HG02870 (cell line): ENCODE measurements around the gene CELF4.

ENCODE experiments used
- ATAC-seq: cut with Tn5 transposase; IDR thresholded peaks from one replicate; pipeline ENCODE4 v1.9.1; 2021; ENCODE audit warnings: mild to moderate bottlenecking, moderate library complexity; ENCODE audit not compliant: unreplicated experiment

Gene CELF4

DNA sequence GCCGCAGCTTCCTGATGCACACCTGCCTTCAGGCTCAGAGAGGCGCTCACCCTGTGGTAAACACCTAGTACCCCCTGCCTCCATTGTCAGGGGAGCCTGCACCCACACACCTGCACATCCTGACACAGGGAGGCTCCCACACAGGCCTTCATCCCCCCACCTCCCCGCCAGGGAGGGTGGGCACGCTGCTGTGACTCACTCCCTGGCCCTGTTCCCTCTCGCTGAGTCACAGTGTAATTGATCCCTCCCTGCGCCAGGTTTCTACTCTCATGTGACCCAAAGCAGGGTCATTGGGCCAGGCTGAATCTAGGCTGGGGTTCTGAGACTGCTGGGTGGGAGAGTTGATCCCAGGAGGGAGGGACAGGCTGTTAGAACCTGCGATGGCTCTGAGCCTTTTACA, 8.5 kb upstream of the CELF4 start:
- ATAC-seq = no peak

DNA sequence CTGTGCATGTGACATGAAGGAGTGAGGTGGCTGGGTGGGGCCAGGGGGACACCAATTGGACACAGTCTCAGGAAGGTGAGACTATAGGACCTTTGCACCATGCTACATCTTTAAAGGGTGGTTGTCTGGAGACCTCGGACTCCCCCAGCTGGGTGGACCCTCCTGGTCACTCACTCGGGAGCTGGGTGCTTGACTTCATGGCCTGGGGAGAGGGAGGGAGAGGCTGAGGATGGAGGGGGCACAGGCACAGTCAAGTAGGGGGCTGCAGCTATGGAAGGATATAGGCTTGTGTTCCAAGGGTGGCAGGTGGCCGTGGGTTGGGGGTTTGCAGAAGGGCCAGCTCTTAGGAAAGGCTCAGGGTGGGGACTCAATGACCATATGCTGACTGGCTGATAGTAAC, 7.1 kb upstream of the CELF4 start:
- no peak for ATAC-seq

DNA sequence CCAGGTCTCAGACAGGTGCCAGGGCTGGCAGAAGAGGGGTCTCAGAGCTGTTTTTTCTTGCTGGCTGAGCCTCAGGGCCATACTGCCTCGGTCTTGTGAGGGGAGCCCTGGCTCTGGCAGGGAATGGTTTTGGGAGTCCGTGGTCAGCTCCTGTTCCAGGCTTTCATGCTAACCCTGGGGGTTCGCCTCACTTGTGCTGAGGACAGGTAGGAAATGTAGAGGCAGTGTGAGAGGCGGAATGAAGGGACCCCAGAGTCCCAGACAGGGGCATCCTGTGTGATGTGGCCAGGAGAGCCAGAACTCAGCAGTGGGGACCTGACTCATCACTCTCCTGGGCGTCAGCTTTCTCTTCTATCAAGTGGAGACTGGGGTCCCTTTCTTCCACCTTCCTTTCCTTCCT, 5.7 kb upstream of the CELF4 start:
- ATAC-seq = no peak

DNA sequence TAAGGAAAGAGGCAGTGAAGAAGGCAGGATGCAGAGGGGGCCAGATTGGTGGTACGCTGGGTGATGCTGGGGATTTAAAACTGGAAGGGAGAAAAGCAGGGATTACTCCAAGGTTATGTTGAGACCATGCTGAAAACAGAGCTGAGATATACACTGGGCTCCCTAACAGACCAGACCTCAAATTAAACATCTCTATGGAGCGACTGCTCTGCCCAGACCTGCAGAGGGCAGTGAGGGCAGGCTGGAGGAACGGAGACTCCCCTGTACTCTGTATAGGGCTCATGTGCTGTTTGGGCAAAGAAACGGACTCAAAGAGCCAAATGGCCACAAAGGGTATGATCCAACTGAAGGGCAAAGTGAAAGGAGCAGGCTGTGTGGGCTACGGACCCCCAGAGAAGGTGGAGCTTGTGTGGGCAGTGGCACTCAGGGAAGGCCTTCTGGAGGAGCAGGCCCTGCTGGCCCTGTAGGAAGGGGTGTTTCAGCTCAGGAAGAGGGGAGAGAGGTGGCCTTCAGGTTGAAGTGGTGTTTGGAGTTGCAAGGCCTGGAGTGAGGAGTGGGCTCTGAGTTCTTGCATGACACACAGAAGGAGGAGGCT, 4.8 kb upstream of the CELF4 start:
- ATAC-seq = no peak

DNA sequence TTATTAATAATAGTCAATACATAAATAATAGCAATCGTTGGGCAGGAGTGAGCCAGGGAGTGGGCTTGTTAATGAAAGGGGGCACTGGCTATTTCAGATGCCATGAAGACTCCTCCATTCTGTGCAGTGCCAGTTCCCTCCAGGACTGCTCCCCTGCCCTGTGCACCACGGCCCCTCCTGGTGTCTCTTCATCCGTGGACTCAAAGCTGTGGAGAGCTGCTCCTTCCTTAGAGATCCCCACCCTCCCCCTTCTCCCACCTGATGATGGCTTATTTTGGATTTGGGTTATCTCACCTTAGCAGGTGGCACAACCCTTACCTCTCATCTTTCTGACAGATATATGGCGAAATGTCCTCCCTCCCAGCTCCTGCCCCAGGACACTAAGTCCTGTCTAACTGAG, 3.1 kb upstream of the CELF4 start:
- ATAC-seq = no peak

DNA sequence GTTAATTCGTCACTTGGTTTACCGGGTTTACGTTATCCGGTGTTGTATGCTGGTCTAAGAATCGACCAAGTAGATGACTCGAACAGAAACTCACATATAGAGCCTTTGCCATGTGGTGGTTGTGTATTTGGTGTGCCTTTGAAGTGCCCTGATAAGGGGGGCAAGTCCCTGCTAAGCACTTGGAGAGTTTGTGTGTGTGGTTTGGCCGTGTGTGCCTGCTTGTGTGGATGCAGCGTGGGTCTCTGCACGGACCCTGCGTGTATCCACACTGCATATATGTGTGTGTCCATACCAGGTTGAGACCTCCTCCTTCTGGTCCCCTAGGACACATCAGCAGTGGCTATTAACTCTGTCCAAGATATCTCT, 2.4 kb upstream of the CELF4 start:
- ATAC-seq = no peak

DNA sequence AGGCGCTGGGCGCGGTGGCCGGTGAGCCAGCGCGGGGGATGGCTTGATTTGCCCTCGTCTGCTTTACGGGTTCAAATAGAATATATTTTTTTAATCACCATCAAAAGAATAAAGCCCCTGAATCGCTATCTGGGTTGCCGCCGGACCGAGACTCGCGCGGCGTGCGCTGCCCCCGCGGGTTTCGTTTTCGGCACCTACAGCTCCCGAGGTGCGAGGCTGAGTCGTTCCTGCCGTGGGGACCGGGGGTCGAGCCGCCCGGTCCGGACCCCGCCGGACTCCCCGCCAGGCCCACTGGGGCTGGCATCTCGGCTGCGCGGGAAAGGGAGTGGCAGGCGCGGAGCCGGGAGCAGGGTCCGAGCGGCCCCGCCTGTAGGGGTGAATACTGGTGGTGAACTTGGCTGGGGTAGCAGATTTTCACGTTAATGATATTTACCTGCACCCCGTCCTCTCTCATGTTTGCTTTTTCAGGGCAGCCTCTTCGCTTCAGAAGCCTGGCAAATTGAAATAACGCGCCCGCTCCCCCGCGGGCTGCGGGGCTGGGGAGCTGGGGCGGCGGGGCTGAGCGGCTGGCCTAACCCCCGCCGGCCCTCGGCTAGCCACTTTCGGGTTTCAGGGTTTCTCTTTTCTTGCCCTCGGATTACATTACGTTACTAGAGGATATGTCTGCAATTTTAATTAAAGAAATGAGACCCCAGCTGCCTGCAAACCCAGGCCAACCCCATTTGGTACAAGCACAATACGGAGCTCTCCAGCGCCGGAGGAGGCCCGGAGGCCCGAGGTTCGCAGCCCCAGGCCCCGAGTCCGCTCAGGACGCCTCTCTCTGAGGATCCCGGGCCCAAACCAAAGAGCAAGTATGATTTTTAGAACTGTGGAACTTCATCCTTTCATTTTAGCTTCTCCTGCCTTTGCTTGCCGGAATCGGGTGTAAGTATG, 1.7 kb upstream of the CELF4 start:
- no peak for ATAC-seq

DNA sequence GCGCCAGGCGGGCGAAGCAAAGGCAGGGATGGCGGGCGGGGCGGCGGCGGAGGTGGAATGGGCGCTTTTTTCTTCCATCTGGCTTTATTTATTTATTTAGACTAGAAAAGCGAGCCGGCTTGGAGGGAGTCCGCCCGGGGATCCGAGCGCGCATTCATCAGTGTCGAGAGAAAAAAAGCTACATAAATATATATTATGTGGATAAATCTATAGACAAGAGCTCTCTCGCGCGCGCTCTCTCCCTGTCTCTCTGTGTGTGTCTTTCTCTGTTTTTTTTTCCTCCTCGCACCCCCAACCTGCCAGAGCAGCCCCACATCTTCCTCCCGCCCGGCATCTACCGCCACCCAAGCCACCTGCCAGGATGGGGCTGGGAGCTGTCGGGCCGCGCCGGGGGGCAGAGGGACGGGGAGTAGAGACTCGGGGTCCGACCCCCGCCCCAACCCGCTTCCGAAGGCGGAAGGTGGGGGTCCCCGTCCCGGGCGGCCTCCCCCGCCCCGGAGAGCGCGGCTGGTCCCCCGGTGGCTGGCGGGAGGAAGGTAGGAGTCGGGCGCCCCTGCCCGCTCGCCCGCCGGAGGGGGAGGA, 972 bp upstream of the CELF4 start:
- no peak for ATAC-seq

DNA sequence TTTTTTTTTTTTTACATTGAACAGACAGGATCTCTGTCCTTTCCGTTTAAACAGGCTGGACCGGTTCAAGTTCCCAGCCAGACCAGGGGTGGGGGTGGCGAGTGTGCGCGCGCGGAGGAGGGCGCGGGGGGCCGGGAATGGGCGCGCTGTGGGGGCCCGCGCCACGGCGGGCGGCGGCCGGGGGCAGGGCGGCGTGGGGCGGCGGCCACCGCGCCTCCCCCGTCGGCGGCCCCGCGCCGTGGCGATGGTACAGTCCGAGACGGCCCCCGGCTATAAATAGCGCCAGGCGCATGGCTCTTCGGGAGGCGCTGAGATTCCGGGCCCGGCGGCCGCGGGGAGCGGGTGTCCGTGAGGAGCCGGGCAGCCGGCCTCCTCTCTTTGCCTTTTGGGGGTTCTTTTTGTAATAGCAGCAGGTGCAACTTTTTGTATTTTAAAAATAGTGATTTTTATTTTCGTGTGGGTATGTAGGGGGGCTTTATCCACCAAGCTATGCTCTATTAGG, 430 bp upstream of the CELF4 start:
- ATAC-seq = no peak

DNA sequence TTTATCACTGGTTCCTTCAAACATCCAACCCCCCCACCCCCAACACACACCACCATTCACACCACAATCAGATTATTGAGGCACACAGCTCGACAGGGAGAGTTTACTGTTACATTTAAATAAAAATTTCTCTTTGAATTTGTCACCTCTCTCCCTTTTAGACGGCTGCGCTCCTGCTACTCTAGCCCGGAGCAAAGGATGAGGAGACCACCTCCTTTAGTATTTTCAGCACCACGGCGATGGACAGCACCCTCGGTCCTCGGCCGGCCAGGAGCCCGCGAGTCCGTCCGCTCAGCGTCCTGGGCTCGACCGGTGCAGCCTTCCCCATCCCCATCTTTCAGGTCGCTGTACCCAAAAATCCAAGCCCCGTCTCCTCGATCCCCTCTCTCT, 892 bp downstream of the CELF4 start:
- no peak for ATAC-seq

DNA sequence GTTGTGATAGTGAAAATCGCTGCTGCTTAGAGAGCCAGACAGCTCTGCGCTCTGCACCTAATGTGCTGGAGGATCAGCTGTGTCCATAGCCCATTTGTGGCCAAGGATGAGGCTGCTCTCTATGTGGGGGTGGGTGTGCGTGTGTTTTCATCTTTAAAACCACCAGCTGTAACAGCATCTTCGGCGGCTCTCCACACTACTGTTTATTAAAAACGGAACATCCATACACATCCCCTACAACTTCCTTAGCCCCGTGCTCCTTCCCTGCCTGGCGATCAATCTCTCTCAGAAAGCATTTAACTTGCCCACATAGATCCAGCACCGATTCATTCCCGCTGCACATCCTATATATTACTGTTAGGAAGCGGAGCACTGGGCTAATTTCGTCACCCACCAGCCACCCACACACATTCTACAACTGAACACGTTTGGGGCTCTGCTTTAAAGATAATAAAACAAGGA, 1.6 kb downstream of the CELF4 start:
- no peak for ATAC-seq

DNA sequence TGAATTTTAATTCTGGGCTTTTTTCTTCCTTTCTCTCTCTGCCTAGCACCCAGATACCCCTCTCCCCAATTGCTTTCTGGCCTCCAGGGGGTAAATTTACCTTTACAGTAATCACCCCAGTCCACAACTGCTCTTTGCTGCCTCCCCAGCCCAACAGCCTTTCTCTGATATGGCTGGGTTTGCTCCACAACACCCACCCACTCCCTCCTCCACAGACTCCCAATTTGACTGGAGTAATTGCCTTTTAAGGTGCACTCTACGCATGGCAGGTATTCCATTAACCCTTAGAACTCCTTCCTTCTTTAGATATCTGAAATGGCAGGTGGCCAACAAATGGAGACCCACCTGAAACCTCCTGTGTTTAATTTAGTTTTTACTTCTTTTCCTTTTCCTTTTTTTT, 3.6 kb downstream of the CELF4 start:
- ATAC-seq = no peak

DNA sequence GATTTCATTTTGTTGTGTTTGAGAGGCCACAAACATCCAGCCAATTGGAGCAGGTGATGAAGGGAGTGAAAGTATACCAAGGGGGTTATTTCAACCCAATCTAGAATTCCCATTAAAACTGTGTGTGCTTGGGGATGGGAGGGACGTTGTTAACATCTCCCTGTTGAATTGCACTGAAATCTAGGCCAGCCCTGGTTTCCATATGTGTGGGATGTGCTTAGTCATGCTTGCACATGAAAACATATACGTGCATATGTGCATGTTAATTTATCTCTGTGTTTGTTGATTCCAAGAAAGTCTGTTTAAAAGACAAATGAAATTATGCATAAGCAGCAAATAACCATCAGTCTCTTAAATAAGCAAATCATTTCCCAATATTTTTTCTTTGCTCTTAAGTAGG, 5.6 kb downstream of the CELF4 start:
- no peak for ATAC-seq

DNA sequence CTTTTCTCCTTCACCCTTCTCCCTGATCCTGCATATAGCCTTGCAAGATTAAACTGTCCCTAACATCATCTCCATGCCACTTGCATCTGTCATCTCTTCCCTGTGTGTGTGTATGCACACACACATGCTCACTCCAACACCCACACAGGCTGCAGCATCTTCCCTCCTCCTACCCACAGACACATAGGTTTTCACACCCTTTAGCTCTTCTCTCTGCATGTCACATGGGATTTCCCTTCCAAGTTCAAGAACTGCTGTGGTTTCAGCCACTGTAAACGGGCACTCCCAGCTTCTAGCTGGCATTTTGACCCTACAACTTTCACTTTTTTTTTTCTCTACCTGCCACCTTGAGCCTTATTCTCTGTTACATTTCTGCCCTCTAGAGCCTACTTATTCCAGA, 6.4 kb downstream of the CELF4 start:
- ATAC-seq = no peak

DNA sequence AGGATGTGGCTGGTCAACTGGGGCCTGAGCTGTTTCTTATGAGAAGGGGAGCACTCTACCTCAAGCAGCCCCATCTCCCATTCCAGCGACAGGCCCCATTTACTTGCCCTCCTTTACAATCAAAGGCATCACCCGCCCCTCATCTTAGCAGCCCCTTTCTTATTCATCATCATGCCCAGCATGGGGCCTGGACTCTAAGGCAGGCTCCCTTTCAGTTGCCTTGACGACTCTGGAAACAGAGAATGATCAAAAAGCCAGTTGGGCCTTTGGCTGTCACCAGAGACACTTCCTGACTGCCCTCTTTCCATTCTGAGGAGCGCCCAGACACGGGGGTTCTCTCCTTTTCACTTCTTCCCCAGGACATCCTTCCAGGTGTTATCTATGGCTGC, 11.2 kb downstream of the CELF4 start:
- ATAC-seq = no peak

DNA sequence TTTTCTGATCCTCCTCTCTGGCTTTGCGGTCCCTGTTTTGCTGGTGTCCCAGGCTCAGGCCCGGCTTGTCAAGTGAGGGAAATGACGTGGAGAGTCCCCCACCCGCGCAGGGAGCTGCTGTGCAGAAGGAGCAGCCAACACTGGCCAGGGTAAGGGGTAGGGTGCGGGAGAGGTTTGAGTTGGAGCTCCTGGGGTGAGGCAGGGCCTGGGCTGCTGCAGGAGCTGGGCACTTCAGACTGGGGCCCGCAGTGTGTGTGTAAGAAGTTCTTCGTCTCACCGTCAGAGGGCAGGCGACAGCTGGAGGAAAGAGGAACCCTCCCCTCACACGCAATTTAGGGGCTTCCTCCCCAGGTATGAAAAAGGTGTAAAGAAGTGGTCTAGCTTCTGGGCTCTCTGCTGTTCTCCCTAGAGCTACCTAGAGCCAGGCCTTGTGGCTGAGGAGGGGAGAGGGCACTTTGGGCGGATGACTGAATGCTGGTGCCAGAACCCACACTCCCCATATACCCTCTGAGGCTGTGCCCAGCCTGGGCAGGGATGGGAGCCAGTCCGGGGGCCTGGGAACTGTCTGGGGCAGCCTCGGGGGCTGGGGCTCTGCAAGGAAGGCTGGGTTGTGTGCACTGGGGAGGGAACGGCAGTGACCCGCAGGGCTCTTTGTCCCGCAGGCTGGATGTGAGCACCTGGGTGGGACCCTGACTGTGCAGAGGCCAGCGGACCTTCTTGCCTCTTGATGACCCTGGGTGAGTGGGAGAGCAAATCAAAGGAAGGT, 11.8 kb downstream of the CELF4 start:
- no peak for ATAC-seq

DNA sequence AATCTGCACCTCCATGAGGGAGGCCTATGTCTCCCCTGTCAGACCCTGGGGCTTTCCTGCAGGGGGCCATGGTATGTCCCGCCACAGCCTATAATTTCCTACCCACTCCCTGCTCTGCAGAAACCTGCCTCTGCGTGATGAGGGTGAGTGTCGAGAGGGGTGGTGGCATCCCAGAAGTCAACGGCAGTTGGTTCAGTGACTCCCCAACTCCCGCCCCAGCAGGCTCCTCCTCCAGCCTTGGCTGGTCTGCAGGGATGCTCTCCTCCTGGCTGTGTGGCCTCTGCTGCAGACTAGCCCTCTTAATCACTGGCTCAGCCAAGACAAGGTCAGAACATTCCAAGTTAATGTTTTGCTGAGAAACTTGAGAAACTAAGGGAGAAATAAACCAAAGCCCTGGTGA, 13.3 kb downstream of the CELF4 start:
- ATAC-seq = no peak

DNA sequence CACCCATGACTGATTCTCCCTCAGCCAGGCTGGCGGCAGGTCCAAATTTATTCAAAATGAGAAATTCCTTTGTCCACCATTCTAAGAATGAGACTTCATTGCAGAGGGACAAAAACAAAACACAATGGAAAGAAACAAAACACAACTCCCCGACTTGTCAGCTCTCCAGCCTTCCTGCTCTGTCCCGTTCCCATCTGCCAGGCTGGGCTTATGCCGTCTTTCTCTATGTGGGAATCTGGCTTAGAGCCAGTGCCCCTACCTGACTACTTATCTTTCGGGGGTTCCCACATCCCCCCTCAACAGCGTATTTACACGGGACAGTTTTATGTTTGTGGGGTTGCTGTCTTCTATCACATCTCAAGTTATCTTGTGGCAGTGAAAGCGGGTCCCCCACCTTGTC, 13.8 kb downstream of the CELF4 start:
- ATAC-seq = no peak

DNA sequence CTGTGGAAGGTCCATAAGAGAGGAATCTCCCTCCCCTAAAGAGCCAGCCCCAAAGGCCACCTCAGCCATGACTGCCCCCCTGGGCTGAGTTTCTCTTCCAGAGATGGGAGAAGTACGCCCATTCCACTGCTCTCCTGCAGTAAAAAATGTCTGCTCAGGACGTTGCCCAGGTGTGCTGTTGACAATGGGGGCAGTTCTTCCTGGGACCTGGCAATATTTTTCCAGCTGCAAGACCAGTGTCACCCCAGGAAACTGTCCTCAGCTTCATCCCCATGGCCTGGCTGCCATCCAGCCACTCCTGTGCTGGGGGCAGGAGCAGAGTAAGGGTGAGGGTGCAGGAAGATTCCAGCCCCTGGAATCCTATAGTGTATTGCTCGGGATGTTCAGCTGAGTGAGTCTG, 14.3 kb downstream of the CELF4 start:
- ATAC-seq = no peak

DNA sequence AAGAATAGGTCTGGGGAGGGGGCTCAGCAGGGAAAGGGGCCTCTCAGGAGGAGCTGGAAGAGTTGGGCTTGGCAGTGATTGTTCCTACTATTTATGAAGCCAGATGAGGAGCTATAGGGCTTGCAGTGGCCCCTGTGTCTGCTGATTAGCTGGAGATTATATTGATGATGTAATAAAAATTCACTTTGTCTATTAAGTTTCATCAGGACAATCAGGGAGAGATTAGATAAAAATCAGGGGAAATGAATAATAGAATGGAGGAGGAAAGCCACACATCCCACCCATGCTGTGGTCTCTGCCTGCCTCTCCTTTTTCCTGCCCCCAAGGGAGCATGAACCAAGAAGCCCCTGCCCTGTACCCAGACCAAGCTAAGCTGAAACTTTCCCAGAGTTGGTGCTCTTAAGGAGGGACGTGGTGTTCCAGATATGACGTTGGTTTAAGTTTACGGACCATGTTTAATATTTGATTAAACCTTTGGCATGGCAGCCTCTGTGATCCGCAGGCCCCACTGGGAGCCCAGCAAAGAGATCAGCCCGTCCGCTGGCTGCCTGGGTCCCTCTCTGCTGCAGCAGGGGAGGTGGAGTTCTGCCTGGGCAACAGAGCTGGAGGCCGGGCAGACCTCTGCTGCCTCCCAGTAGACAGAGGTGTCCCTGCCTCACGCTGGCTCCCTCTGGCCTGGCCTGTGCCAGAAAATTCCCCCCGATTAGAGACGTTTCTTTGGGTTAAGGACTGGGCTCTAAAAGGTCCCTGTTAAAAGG, 15.3 kb downstream of the CELF4 start:
- no peak for ATAC-seq
